Measurements from ENCODE around the gene C10orf90.

- TF ChIP-seq ZNF70 (CRISPR knock-in tag; IDR thresholded peaks at IDR 0.05), result no peak
- no peak for TF ChIP-seq CSDC2 (CRISPR knock-in tag; IDR thresholded peaks at IDR 0.05)
- no peak for TF ChIP-seq ZNF8 (CRISPR knock-in tag; IDR thresholded peaks at IDR 0.05)
- TF ChIP-seq PATZ1 (CRISPR knock-in tag; IDR thresholded peaks at IDR 0.05; ENCODE audit: borderline replicate concordance), result no peak
- no peak for TF ChIP-seq CREB5 (CRISPR knock-in tag; IDR thresholded peaks at IDR 0.05; ENCODE audit: low read depth)
- TF ChIP-seq TOX (CRISPR knock-in tag; IDR thresholded peaks at IDR 0.05; ENCODE audit: borderline replicate concordance), result no peak
- TF ChIP-seq ISL1 (CRISPR knock-in tag; IDR thresholded peaks at IDR 0.05), result no peak
Measured at GRCh38 chr10:126646110-126646509, 24.4 kb downstream of the C10orf90 start.
